Activated T-helper 1 cell treated with Interleukin-2 at 50 U/mL for 16 hours (primary cell): ENCODE results near the gene SPPL3.
"Not testable (repeated sequence)": the region's sequence is repeated elsewhere in the genome, so short reads cannot be mapped to it uniquely, and the experiment has no call there.

Experiments
- DNase-seq: peaks from one replicate; pipeline ENCODE4 v3.0.0-alpha.2; 2020; ENCODE audit warnings: low read depth

SPPL3 gene

DNA sequence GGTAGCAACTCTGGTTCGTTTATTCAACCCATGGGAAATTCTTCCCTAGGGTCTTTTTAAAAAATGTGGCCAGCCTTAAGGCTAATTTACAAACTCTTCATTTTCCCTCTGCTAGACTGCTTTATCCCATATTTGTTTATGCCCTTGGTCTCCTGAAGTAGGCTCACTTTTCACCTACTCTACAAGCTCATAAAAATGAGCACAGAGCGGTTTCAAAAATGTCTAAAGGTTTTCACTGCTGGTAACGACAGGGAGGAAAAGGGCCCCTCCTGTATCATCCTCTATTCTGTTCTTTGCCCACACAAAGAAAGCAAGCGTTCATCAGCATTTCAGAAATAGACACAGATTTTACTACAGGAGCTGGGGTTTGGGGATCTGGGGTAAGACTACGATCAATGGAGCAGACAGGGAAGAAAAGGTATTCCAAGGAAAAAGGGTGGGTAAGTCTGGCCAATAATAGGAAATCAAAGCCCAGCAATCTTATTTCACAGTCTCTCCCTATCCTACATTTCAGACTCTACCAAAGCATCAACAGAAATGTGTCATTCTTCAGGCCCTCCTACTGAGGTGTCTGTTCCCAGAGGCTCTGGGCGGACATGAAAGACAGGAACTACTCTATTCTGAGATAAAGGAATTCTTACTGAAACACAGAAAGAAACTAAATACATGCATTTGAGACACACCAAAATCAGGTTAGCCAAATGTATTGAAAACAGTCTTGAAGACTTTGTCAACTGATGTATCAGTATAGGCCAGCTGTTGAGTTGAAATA lies 86.4 kb downstream of the SPPL3 start:
- no peak for DNase-seq

GRCh38 chr12:120816363-120816762 lies 87.8 kb downstream of the SPPL3 start:
- no peak for DNase-seq

DNA sequence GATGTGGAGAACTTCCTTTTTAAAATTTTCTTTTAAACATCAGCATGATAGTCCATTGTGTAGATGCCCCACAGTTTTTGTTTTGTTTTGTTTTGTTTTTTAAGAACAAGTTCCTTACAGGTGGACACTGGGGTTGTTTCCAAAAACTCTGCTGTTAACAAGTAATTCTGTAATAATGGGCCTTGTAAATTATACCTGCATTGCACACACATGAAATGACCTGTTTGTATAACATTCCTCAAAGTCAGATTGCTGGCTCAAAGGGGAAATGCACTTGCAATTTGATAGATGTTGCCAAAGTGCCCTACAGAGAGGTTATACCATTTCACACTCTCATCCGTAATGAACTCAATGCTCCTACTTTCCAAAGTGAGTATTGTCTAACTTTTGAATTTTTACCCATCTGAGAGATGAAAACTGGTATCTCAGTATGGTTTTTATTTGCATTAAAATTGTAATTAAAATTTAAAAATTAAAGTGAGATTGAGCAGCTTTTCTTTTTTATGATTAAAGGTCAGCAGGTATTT lies 89.2 kb downstream of the SPPL3 start:
- no peak for DNase-seq

- no peak for DNase-seq
Measured at GRCh38 chr12:120814203-120814902, 89.8 kb downstream of the SPPL3 start.

- DNase-seq, result no peak
Measured at GRCh38 chr12:120813588-120814153, 90.5 kb downstream of the SPPL3 start.

DNA sequence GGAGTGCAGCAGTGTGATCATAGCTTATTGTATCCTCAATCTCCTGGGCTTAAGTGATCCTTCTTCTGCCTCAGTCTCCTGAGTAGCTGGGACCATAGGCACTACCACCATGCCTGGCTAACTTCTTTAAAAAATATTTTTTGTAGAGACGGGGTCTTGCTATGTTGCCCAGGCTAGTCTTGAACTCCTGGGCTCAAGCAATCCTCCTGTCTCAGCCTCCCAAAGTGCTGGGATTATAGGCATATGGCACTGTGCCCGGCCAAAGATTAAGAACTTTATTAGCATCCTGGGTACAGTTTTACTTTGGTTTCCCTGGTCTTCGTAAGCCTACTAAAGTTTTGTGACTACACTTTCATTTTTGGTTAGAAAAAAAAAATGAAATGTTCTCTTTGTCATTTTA lies 94.1 kb downstream of the SPPL3 start:
- no peak for DNase-seq

- DNase-seq, result no peak
Measured at GRCh38 chr12:120804428-120804827, 99.7 kb downstream of the SPPL3 start.

DNA sequence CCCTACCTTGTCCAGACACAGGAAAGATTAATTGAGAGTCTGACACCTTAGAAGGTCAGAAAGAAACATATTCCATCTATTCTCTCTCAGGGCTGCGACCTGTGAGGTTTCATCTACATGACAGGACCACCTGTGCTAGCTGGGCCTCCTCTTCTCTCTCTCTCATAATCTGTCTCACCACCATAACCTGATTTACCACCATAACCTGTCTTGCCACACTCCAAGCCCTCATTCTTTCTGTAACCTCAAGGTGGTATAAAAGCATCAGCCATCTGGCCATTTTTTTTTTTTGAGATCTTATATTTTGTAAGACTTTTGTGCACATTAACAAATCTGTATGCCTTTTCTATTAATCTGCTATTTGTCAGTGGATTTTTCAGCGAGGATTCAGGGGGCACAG lies 103.0 kb downstream of the SPPL3 start:
- DNase-seq, result no peak

DNA sequence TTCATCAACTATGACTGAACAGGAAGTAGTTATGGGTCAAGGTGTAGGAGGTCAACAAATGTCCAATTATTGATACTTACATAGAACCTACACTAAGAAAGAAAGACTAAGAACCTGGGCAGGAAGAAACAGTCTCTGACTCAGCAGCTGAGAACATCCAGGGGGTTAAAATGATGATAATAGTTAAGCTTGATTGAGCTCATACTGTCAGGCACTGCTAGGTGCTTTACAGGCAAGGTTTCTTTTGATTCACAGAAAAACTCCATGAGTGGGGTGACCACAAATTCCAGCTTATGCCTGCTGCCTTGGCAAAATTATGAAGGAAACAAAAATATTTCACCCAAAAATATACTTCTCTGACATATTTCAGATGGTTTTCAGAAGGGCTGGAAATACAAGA lies 103.5 kb downstream of the SPPL3 start:
- no peak for DNase-seq

GRCh38 chr12:120799243-120800045 lies 104.7 kb downstream of the SPPL3 start:
- DNase-seq, result no peak

DNA sequence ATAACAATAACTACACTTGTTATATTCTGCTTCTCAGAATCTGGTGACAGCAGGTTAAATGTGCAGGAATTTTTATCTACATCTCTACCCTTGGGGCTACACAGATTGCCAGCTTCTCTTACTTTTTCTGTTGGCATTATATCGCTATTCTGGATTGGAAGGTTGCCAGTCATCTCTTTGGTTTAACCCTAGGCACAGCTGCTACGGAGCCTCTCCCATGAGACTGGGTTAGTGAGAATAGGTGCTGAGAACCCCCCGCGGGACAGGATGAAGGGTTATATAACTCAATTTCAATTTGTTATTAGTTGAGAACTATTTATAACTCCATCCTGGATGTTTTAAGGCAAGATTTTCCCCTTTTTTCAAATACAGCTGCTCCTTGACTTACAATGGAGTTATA lies 105.5 kb downstream of the SPPL3 start:
- no peak for DNase-seq

- DNase-seq, result no peak
Measured at GRCh38 chr12:120797677-120798642, 106.2 kb downstream of the SPPL3 start.

DNA sequence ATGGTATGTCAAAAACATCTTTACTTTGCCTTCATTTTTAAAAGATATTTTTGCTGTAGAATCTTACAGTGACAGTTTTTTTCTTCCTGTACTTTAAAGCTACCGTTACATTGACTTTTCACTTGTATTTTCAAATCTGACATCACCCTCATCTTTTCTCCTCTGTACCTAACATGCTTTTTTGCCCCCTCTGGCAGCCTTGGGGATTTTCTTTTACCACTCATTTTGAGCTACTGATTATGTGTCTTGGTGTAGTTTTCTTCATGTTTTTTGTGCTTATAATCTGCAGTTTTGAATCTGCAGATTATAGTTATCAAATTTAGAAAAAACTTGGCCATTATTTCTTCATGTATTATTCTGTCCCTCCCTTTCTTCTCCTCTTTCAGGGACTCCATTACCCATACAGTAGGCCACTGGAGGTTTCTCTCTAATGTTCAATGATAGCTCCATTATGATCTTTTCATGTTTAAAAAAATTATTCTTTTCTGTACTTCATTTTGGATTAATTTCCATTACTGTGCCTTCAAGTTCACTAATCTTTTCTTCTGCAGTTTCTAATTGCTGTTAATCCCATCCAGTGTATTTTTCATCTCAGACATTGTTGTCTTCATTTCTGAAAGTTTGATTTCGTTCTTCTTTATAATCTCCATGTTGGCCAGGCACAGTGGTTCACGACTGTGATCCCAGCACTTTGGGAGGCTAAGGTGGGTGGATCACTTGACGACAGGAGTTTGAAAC lies 108.5 kb downstream of the SPPL3 start:
- DNase-seq, result no peak

DNA sequence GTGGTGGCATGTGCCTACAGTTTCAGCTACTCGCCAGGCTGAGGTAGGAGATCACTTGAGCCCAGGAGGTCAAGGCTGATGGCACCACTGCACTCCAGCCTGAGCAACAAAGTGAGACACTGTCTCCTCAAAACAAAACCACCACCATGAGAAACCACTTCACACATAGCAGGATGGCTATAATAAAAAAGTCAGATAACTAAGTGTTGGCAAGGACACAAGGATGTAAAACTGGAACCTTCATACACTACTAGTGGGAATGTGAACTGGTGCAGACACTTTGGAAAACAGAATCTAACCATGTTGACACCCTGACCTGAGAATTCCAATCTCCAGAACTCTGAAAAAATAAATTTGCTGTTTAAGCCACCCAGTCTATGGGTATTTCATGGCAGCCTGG lies 110.8 kb downstream of the SPPL3 start:
- no peak for DNase-seq

- not testable (repeated sequence) for DNase-seq
Measured at GRCh38 chr12:120792456-120792855, 111.7 kb downstream of the SPPL3 start.

GRCh38 chr12:120791669-120792176 lies 112.4 kb downstream of the SPPL3 start:
- no peak for DNase-seq

DNA sequence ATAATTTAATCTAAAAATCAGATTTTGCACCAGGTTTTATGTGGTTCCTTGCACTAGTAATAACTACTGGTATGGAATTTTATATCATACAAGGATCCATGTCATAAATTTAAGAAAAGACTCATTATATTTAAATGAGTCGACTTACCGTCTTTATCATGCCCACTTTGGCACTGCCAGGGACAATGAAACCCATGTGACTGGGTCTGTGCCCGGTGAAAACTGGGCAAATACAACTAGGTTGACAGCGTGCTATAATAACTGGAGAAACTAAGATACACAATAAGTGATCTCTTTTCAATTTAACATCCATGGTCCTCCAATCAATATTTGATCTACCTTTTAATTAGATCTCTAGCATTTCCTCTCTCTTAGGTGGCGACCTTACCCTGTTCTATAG lies 114.0 kb downstream of the SPPL3 start:
- DNase-seq, result no peak

DNA sequence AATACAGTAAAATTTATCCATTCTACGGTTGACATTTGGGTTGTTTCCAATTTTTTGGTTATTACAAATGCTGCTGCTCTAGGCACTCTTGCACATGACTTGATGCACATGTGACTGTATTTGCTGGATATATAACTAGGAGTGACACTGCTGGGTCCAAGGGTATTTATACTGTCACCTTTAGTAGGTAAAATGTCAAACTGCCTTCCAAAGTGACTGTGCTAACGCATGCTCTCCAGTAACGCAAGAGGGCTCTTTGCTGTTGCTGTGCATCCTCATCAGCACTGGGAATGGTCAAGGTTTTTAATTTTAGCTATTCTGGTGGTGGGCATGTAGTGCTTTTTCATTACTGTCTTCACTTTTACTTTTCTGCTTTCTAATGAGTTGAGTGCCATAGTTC lies 116.3 kb downstream of the SPPL3 start:
- DNase-seq, result no peak

DNA sequence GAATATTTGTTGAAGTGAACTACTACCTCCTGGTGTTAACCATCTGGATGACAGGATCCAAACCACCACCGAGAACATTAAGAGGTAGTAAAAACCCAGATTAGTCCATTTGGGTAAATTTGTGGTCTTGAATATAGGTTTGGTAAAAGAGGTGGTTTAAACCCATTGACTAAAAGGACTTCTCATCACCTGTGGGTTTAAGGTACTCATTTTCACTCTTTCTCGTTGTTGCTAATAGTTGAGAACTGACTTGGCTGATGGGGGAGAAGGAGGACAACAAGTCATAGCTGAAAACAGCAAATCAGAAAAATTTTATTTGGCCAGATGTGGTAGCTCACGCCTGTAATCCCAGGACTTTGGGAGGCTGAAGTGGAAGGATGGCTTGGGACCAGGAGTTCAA lies 119.4 kb downstream of the SPPL3 start:
- no peak for DNase-seq

DNA sequence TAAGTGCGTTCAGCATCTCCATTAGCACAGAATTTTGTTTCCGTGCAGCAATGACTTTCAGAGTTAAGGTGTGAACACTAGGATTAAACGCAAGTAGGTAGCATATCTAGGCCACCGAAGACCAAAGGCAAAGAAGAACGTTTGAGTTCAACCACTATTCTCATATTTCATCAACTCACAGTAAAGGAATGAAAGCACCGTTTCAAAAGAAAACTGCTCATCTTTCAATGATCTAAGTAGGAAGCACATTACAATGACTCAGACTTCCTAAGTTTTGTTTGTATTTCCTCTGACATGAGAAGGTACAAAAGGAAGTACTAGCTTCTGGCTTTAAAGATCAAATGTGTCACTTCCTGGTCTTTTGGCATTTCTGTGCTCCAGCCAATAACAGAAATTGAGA lies 121.0 kb downstream of the SPPL3 start:
- DNase-seq, result no peak
